Measurements from ENCODE around the gene CAPZB.

CAPZB gene

DNA sequence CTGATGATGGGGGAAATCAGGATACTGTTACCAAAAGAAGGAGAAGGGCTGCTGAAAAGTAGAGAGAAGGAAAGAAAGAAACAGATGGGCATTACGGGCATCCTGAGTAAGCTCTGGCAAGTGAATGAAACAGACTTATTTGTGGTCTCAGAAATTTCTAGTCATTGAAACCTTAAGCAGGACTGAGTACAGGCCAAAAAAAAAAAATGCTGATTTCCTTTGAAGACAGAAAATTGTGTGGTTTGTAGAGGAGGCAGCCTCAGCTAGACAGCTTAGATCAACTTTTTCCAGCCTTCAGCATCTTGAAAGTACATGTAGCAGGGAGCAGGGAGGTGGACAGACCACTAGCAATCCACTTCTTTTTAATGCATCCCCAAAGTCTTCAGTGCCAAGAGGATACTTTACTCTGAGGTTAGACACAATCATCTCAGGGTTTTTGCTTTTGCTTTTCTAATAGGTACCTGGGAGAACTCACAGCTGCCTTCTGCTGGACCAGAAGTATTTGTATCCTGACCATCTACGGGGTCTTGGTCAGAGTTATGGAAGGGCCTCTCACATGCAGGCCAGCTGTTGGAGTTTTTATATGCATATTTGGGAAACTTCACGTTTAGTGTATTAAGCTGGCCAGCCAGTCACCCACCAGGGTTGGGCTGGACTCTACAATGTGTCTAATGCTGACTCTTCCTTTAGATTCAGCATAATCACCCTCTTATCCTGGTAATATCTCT is 10.6 kb upstream of the CAPZB start:
- no peak overlapping the region for H3K27ac ChIP-seq
- no peak overlapping the region for H3K4me3 ChIP-seq (ENCODE audit: low read depth in 1 of 2, low read length in 1 of 2)
- no peaks in the 10 kb centered on the region for H3K9me3 ChIP-seq
- H3K27me3 ChIP-seq: peaks cover 11% of the 10 kb centered on the region
- no peaks in the 10 kb centered on the region for H3K36me3 ChIP-seq
- TF ChIP-seq, protein P1, sequence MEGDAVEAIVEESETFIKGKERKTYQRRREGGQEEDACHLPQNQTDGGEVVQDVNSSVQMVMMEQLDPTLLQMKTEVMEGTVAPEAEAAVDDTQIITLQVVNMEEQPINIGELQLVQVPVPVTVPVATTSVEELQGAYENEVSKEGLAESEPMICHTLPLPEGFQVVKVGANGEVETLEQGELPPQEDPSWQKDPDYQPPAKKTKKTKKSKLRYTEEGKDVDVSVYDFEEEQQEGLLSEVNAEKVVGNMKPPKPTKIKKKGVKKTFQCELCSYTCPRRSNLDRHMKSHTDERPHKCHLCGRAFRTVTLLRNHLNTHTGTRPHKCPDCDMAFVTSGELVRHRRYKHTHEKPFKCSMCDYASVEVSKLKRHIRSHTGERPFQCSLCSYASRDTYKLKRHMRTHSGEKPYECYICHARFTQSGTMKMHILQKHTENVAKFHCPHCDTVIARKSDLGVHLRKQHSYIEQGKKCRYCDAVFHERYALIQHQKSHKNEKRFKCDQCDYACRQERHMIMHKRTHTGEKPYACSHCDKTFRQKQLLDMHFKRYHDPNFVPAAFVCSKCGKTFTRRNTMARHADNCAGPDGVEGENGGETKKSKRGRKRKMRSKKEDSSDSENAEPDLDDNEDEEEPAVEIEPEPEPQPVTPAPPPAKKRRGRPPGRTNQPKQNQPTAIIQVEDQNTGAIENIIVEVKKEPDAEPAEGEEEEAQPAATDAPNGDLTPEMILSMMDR (IDR thresholded peaks at IDR 0.05): no peak
- H3K4me1 ChIP-seq (ENCODE audit: control insufficient read depth in 1 of 2, insufficient read depth in 1 of 2, low read depth in 1 of 2, low read length in 1 of 2): no peaks in the 10 kb centered on the region

DNA sequence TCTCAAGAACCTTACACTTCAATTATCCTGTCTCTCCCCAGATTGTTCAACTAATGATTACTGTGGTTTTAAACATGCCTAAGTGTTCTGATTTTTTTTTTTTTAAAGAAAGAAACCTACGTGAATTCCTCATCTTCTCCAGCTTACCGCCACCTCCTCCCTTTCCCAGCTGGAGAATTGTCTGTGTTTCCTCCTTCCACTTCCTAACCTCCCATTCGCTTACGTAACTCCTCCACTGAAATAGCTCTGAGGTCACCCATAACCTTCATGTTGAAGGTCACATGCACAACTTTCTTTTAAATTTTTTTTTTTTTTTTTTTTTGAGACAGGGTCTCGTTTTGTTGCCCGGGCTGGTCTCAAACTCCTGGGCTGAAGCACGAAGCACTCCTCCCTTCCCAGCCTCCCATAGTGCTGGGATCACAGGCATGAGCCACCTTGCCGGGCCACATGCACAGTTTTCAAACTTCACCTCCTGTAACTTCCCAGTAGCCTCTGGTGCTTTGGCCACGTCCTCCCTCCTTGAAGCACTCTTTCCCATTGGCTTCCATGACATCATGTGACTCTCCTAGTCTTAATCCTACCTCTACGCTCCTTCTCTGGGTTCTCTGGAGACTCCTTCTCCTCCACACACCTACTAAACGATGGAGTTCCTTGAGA is 9.8 kb upstream of the CAPZB start:
- Histone ChIP-seq H3K36me3 (no peaks in the 10 kb centered on the region), H3K9me3 (no peaks in the 10 kb centered on the region), H3K27me3 (peaks cover 11% of the 10 kb centered on the region), H3K27ac (no peak overlapping the region), H3K4me3 (ENCODE audit: low read depth in 1 of 2, low read length in 1 of 2) (no peak overlapping the region), H3K4me1 (ENCODE audit: control insufficient read depth in 1 of 2, insufficient read depth in 1 of 2, low read depth in 1 of 2, low read length in 1 of 2) (no peaks in the 10 kb centered on the region)
- TF ChIP-seq, protein P1 (IDR thresholded peaks at IDR 0.05): no peak

DNA sequence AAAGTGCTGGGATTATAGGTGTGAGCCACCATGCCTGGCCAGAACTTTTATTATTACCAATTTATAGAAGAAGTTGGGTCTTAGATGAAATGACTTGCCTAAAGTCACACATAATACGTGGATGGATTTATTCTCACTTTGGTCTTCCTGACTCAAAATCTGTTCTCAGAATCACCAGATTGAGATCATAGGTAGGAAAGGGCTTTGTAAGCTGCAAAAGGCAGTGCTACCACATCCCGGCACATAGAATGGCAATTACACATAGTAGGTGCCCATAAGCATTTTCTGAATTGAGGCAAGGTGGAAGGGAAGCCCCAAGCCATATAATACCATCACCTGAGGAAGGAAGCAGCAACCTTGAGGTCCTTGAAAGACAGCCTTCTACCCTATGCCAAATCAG is 8.2 kb upstream of the CAPZB start:
- Histone ChIP-seq H3K27ac (no peak overlapping the region), H3K9me3 (no peaks in the 10 kb centered on the region), H3K27me3 (peaks cover 11% of the 10 kb centered on the region), H3K36me3 (no peaks in the 10 kb centered on the region), H3K4me3 (ENCODE audit: low read depth in 1 of 2, low read length in 1 of 2) (no peak overlapping the region), H3K4me1 (ENCODE audit: control insufficient read depth in 1 of 2, insufficient read depth in 1 of 2, low read depth in 1 of 2, low read length in 1 of 2) (no peaks in the 10 kb centered on the region)
- TF ChIP-seq, protein P1 (IDR thresholded peaks at IDR 0.05): no peak

DNA sequence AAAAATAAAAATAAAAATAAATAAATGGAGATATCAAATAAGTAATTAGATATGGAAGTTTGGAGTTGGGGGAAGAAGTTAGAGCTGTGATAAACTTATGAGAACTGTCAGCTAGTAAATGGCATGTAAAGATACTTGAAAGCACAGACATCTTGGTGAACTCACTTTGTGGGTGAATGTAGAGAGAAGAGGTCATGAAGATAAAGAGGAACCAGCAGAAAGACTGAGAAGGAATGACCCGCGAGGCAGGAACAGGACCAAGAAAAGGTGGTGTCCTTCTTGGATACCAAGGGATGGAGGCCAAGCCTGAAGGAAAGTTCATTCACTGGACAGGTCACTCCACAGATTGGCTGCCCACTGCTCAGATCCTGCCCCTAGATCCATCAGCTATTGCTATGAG is 4.7 kb upstream of the CAPZB start:
- Histone ChIP-seq H3K27me3 (peaks cover 5% of the 10 kb centered on the region), H3K9me3 (no peaks in the 10 kb centered on the region), H3K27ac (no peak overlapping the region), H3K4me3 (ENCODE audit: low read depth in 1 of 2, low read length in 1 of 2) (no peak overlapping the region), H3K36me3 (no peaks in the 10 kb centered on the region), H3K4me1 (ENCODE audit: control insufficient read depth in 1 of 2, insufficient read depth in 1 of 2, low read depth in 1 of 2, low read length in 1 of 2) (peaks cover 10 to 21% of the 10 kb centered on the region in 2 experiments)
- TF ChIP-seq, protein P1 (IDR thresholded peaks at IDR 0.05): no peak

DNA sequence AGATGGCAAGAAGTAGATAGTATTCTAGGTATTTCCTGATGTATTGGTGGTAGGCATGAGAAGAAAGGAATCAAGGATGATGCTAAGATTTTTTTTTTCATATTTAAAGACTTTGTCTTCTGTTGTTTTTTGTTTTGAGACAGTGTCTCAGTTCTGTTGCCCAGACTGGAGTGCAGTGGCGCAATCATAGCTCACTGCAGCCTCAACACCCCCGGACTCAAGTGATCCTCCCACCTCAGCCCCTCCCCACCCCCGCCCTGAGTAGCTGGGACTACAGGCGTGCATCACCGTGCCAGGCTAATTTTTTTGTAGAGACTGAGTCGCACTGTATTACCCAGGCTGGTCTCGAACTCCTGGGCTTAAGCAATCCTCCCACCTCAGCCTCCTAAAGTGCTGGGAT is 2.8 kb upstream of the CAPZB start:
- no peak overlapping the region for H3K27ac ChIP-seq
- H3K4me3 ChIP-seq (ENCODE audit: low read depth in 1 of 2, low read length in 1 of 2): no peak overlapping the region

More for the DNA sequence above, 2.8 kb upstream of the CAPZB start:
- Histone ChIP-seq H3K9me3 (no peaks in the 10 kb centered on the region), H3K4me1 (ENCODE audit: control insufficient read depth in 1 of 2, insufficient read depth in 1 of 2, low read depth in 1 of 2, low read length in 1 of 2) (peaks cover 28 to 36% of the 10 kb centered on the region in 2 experiments), H3K36me3 (peaks cover 7% of the 10 kb centered on the region), H3K27me3 (peaks cover 5% of the 10 kb centered on the region)
- TF ChIP-seq, protein P1 (IDR thresholded peaks at IDR 0.05): no peak

All from neutrophil (primary cell).